HG03342 (cell line): ENCODE measurements around the gene FGF23.

Experiments used
- ATAC-seq: cut with Tn5 transposase; IDR thresholded peaks from one replicate; pipeline ENCODE4 v1.9.1; 2021; ENCODE audit warnings: mild to moderate bottlenecking, moderate library complexity; ENCODE audit not compliant: unreplicated experiment

The FGF23 gene

DNA sequence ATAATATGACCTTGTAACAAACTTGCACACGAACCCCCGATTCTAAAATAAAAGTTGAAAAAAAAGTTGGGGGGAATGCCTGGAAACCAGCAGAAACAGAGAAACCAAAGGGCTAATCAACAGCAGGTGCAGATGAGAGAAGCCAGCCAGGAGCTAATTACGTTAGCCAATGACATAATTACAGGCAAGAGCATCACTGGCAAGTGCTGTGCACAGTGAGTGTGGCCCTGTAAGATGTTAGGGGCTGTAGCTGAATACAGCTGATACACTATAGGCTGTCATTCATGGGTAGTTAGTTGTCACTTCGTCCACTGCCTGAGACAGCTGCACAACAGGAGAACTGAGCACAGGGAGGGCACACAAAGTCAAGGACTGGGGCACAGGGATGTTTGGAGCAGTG, 7.3 kb upstream of the FGF23 start:
- no peak for ATAC-seq

DNA sequence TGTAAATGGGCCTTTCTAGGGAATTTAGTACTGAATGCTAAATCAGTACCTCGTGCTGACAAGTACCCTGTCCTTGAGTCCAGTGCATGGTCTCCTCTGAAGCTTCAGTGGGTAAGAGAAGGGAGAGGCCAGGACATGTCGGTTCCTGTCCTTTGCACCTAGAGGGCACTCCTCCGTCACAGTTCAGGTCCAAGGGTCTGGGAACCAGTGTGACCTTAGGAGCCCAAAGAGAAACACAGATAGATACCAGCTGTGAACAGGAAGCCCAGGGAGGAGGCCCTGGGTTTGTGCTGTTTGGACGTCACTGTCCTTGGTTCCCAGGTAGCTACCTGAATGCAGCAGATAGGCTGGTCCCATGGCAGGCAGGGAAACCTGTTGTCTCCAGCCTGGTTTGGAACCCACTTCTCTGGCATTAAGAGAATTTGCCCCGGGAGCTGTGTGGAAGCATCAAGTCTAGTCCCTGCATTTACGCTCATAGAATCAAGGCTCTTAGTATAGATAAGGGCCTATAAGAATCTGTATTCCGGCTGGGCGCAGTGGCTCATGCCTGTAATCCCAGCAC, 3.9 kb upstream of the FGF23 start:
- ATAC-seq: no peak

DNA sequence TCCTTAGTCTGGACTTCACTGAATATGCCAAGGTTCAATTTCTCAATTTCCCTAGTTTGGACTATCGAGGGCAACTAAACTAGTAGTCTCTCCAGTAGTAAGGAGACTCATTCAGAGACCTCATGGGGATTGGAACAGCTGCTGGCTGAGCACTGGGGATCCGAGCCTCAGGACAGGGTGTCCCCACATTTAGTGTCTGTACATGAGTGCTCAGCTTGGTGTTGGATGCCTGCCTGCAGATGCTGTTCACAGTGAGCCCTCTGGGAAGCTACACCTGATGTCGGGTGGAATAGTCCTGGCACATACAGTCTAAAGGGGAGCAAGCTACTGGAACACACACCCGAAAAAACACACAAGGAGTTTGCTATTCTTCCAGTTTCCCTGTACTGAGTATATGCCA, 820 bp upstream of the FGF23 start:
- ATAC-seq: no peak

DNA sequence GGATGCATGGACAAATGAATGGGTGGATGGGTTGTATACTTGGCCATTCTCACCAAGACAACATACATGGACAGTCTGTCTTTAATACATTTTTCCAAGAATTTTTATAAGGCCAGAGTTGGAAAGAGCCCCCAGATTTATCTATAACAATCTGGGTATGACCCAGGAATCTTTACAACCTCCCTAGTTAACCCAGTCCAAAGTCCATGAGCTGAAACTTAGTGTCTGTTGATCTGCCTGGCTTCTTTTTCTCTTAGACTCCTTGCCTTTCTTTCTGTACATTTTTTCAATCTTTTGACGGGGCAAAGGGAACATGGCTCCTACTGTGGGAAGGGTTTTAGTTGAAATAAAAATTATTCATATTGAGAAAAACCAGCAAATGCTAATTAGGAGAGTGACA, 740 bp downstream of the FGF23 start:
- ATAC-seq: no peak

DNA sequence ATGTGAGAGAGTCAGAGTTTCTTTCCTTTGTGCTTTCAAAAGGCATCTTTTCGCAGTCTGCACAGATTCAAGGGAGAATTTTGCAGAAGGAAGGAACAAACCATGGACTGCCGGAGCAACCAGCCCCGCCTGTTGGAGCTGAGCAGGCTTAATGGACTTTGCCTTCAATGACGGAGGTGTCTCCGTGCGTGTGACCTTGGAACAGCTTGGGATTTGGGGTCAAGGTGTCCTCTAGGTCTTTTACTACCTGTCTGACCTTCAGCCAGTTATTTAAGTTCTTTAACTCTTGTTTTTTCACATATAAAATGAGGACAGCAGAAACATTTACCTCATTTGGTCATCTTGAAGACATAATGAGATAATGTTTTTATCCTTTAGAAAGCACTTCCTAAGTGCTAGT, 4.1 kb downstream of the FGF23 start:
- no peak for ATAC-seq

DNA sequence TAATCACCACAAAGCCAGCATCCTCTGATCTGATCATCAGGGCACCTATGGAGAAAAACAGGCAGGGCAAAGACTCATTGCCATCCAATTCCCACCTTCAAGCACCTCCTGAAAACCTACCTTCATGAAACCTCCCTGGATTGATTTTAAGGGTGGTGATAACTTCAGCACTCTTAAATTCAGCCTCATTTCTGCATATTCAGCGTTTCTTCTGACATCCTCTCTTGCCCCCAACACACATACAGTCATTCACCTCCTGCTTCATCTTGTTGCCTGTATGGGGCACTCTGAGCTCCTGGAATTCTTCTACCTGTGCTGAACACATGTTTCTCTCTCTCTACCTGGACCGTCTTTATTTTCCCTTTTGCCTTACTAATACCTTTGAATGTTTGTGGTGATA, 6.9 kb downstream of the FGF23 start:
- ATAC-seq: no peak

DNA sequence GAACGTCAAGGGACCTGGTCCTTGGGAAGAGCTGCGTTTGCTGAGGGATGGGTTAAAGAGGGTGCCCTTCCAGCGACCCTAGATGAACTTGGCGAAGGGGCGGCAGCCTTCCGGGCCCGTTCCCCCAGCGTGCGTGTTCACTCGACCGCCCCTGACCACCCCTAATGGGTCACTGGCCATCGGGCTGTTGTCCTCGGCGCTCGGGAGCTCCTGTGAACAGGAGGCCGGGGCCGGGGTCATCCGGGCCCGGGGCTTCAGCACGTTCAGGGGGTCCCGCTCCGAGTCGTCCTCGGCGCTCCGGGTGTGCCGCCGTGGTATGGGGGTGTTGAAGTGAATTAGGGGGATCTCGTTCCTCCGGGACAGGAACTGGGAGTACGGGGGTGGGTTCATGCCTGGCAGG, 9.2 kb downstream of the FGF23 start:
- no peak for ATAC-seq

DNA sequence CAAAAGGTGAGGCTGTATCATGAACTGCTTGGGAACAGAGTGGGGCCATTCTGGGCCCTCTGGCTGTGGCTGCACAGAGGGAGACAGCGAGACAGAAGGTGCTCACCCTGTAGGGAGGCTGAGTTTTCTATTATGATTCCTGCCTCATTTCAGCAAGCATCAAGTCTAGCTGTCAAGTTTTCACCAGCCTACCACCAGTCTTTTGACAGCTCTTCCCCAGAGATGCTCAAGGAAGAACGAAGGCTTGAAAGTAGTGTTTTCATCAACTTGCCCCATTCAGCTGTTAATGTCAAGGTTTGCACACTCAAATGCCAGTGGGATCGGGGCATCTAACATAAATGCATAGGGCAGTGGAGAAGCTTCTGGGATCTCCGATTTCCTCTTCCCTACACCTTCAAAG, 10.0 kb downstream of the FGF23 start:
- no peak for ATAC-seq

DNA sequence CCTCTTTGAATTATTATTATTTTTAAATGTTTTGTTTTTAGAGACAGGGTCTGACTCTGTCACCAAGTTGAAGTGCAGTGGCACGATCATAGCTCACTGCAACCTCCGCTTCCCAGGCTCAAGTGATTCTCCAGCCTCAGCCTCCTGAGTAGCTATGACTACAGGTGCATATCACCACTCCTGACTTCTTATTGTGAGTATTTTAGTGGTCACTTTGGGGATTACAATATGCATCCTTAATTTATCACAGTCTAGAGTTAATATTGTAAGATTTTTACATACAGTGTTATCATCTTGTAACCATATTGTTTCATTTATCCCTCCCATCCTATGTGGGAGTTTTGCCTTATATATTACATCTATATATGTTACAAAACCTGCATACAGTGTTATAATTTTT, 13.4 kb downstream of the FGF23 start:
- ATAC-seq: no peak

DNA sequence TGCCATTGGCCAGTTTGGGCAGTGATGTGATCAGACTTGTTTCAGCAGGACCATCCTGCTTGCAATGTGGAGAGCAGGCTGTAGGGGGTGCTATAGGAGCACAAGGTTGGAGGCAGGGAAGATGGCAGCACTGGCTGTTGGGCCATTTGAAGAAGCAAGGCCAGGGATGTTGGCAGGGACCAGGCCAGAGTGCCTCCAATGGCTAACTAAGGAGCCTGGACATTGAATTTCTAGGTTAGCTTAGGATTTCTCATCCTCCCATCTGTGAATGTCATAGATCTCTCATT, 23.5 kb downstream of the FGF23 start:
- ATAC-seq: no peak

DNA sequence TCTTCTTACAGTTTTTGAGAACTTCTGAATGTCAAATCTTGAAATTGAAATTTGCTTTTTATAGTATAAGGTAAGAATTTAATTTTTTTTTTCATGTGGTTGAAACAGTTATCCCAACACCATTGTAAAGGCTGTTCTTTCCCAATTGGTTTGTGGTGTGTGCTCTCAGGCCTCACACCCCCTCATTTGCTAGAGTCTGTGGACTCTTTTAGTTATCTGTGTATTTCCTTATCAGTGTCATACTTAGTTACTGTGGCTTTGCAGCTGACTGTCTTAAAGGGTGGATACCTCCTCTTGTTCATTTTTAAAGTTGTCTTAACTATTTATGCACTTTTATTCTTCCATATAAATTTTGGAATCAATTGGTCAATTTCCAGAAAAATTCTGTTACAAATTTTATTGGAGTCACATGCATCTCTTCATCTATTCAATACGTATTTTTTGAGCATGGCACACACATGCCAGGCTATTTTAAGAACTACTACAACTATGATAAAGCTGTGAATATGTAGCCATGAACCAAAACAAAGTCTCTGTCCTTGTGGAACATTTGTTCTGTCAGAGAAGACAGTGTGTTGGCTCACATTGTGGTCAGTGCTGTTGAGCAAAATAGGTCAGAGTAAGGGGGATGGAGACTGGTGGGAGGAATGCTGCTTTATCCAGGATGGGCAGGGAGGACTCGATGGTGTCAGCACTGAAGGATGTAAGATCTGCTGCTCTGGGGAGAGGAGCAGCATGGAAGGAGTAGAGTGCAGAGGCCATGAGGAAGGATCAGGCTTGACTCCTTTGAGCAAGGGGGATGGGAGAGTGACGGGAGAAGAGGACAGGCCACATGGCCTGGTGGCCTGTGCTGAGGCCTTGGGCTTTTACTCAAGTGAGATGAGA, 24.1 kb downstream of the FGF23 start:
- no peak for ATAC-seq

DNA sequence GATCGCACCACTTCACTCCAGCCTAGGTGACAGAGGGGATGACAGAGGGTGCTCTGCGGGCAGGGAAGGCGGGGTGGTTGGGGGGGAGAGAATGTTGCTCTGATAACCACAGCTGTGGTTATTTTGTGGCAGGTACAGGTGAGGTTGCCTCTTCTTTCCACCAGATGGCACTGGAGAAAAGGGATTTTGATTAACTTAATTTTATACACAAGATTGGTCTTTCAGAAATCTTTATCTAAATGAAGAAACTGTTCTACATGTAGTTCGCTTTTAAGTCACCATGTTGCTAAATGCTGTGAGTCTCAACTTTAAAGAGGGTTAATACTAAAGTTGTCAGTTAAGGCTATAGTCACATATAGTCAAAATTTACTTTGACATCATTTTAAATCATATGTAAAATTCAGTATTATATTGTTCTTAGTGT, 25.7 kb downstream of the FGF23 start:
- ATAC-seq: no peak

DNA sequence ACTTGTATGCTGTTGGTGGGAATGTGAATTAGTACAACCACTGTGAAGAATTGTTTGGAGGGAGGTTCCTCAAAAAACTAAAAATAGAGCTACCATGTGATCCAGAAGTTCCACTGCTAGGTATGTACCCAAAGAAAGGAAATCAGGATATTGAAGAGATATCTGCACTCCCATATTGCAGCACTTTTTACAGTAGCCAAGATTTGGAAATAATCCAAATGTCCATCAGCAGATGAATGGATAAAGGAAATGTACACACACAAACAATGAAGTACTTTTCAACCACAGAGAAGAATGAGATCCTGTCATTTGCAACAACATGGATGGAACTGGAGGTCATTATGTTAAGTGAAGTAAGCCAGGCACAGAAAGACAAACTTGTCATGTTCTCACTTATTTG, 32.6 kb downstream of the FGF23 start:
- ATAC-seq: no peak

DNA sequence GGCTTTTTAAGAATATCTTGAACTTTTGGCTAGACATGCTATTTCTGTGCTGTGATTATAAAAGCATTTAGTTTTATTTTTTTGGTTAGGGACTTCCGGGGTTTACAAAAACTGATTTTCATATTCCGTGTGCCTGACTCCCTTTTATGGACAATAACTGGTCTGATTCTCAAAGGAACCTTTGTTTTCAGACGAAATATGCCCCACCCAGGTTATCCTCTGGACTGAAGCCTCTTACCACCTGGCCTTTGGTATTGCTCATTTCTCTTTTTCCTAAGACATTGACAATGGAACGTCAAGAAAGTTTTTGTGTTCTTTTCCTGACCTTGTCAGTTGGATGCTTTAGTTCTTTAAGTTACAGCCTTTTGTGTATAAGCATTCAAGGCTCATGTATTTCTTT, 47.7 kb downstream of the FGF23 start:
- no peak for ATAC-seq

DNA sequence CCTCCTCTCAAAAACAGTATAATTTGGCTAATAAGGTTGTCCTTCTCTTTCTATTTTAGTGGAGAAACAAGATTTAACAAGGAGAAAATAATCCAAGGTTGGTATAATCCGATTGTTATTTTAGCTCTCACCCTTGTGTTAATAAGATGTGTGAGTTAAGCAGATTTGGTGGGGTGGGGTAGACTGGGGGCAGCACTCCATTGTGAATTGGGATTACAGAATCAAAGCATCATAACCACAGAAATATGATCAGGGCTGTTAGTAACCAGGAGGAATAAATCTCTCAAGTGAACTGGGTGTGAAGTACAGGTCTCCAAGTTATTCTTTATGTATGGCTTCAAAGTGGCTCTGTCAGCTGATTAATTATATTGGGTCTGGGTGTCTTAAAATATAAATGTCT, 48.3 kb downstream of the FGF23 start:
- no peak for ATAC-seq

DNA sequence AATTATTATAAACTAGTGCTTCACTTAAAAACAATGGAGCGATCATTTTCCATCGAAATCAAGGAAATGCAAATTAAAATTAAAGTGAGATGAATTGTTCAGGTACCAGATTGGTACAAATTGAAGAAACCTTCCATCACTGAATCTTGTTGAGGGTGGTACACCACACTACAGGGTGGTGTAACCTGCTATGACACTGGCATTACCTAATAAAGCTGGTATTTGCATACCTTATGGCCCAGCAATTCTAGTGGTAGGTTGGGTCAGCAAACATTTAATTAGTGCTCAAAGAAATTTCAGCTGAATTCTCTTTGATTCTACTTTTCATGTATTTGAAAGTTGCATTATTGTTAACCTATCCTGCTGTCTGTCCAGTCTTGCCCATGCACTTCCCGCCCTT, 49.3 kb downstream of the FGF23 start:
- no peak for ATAC-seq

DNA sequence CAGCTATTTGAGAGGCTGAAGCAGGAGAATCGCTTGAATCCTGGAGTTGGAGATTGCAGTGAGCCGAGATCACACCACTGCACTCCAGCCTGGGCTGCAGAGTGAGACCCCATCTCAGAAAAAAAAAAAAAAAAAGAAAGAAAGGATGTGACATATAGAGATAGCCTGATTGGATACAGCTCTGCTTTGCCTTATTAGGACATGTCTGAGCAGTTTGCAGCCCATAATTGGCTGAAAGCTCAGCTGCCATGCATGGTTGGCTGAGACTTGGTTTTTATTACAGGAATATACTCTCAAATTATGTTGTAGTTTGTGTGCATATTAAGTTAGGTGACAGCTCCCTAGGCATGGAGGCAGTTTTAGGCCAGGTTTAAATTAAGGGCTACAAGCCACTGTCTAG, 52.2 kb downstream of the FGF23 start:
- no peak for ATAC-seq

DNA sequence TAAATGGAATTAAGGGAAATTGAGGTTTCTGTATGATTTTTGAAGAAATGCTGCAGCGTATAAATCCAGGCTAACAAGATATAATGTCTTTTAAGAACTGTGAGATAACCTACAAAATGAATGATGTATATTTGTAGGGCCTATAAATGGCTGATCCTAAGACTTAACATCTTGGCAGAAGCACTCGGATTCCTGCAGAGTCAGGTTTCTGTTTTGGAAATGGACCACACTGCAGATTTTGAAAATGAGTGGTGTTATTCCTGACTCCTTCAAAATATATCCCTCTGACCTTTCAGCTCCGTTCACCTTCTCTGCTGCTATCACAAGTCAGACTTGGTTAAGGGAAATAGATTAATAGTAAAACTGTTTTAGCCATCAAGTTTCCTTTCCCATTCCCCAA, 53.5 kb downstream of the FGF23 start:
- ATAC-seq: no peak

DNA sequence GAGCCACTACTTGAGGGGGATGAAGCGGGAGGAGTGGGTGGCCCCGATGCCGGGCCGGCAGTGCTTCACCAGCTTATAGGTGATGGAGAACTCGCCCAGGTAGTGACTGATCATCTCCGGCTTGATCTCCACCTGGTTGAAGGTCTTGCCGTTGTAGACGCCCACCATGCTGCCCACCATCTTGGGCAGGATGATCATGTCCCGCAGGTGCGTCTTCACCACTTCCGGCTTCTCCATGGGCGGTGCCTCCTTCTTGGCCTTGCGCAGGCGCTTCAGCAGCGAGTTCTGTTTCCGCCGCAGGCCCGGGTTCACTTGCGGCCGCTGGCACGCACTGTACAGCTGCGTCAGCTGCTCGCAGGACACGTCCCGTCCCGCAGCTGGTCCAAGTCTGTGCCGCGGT, 55.1 kb downstream of the FGF23 start:
- no peak for ATAC-seq

DNA sequence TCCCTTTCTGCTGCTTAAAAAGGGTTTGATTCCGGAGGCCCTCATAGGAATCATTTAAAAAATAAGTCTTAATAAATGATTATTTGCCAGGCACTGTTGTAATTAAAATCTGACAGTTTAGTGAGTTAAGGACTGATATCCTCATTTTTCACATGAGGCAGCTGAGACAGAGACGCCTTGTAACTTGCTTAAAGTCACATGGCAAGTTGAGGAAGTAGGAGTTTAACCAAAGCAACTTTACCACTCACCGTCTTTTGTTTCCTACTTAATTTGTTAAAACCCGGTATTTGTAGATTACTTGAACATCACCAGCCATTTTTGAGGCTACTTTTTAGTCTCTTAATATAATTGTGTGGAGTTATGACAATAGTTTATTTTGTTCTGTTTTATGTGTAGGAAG, 56.1 kb downstream of the FGF23 start:
- no peak for ATAC-seq

DNA sequence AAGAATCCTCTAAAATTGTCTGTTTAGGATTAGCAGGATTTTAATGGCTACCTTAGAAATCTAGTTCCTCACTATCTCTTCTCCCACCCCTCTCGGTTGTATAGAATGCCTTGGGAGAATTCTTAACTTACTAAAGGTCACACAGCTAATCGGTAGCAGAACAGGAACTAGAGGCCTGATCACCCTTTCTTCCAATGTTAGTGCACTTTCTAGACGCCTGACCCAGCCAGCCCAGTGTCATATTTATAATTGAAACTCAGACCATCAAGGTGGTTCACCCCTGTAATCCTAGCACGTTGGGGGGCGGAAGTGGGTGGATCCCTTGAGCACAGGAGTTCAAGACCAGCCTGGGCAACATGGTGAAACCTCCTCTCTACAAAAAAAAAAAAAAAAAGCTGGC, 56.8 kb downstream of the FGF23 start:
- no peak for ATAC-seq

DNA sequence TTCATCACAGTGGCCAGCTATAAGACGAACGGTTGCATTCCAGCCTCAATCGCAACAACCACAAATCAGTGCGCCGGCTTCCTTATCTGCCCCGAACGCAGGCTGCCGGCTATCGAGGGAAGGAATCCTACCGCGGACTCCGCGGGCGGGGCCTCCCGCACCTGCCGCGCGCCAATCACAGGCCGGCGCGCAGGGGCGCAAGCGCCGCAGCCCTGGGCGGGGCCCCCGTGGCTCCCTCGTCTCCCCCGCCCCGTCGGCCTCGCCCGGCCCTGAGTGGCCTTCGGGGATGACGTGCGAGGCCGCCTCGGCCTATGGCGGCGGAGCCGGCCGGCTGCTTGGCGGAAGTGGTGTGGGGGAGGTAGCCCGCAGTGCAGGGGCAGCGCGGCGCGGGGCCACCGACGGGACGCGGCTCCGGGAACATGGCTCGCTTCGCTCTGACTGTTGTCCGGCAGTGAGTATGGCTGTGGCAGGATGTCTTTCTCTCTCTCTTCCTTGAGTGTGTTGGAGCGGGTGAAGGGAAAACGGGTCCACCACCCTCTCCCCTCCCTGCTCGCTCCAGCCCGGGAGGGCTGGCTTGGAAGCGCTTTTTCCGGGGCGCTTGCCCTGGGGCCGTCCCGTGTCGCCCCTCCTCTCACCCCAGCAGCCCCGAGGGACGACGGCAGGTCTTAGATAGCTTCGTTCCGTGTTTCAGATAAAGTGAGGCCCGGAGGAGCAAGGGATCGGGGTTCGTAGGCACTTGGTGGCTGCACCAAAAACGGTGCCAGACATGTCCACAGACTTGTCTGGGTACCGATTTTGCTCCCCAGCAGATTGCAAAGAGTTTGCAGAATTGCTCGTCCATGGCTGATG, 58.4 kb downstream of the FGF23 start, which contains the start of gene TIGAR:
TSS of gene TIGAR (plus strand) at position 361 of the 849 bp plus-strand sequence. CDS start at position 420, 59 bp downstream.
- peak; percentile 95 for ATAC-seq
